ENCODE results near the gene PRRC2B.

DNA sequence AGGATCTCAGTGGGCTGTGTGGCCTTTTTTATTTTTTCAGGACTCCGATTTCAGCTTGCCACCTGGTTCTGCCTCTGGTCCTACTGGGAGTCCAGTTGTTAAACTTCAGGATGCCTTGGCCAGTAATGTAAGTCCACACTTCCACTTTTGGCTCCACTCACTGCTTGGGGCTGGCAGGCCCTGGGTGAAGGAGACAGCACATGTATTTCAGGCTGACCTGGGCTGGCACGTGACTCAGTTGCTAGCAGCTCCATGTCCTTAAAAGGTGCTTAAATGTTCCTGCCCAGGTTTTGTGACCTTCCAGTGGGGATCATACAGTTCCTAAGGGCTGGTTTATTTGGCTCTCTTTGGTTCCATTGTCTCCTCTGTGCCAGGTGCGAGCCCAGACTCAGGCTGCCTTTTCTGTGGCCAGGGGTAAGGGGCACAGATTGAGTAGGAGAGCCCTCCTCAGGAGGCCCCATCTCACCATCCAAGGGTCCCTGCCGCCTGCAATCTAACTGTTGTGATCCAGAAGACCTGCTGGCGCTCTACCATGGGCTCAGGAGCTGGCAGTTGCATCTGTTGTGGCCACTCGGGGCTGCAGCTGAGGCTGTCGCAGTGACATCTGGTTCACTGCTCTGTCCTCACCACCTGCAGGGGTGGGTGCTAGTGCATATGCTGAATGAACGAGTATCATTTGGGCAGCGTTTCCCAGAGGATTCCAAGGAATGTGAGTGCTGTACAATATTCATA lies 89.6 kb downstream of the PRRC2B start:
- TF ChIP-seq POU2F2 (IDR thresholded peaks at IDR 0.05; ENCODE audit: low read depth, low read length) (no peak), POLR2A (IDR thresholded peaks at IDR 0.05; ENCODE audit: low read depth, low read length) (no peak), POLR2AphosphoS5 (IDR thresholded peaks at IDR 0.05; ENCODE audit: low read depth, low read length) (no peak), TAF1 (IDR thresholded peaks at IDR 0.05; ENCODE audit: low read depth, low read length) (no peak), PAX5 (IDR thresholded peaks at IDR 0.05; ENCODE audit: insufficient read depth, low read length, severe bottlenecking) (no peak)

Data from GM12891 (cell line).